B cell (primary cell): Measurements from ENCODE around the gene CPPED1.

ENCODE experiments used
- CTCF ChIP-seq: fragments of 200-600 bp; IDR thresholded peaks from one replicate; pipeline ENCODE4 v1.8.0; 2022; ENCODE audit warnings: antibody characterized with exemption, mild to moderate bottlenecking
- EZH2 ChIP-seq: IDR thresholded peaks from 2 replicates; pipeline ENCODE4 v1.6.1; 2012; ENCODE audit warnings: borderline replicate concordance, low read depth, mild to moderate bottlenecking, moderate library complexity, low read length; ENCODE audit not compliant: insufficient read depth, poor library complexity, severe bottlenecking

- TF ChIP-seq EZH2 (no peak), CTCF (no peak)
Observed at GRCh38 chr16:12719972-12720371, 83.7 kb downstream of the CPPED1 start.
